IMR-90 (cell line): ENCODE results near the gene GRAMD2B. TPM values are rescaled to one million over a fixed set of nuclear protein-coding genes. Genes with fewer than 3 reads are reported as not detected.

Experiments
- ATAC-seq: fragments of 200-7000 bp; cut with Tn5 transposase; 2 replicates; pipeline ENCODE4 v1.9.1; 2020; ENCODE audit warnings: low read depth, mild to moderate bottlenecking, moderate library complexity
- BruUV-seq: library from RNA; stranded (reverse); fragments of 400-500 nt; replicated peaks from 2 replicates; lab custom pipeline; 2021; lab: Mats Ljungman, UMichigan
- CTCF ChIA-PET: fragments of 300-600 bp; formaldehyde crosslinking; extraction: SDS; loops from one replicate; lab custom pipeline; 2021; ENCODE audit warnings: antibody characterized with exemption; lab: Yijun Ruan, JAX
- POLR2A ChIA-PET: fragments of 300-600 bp; sonication (Branson Sonifier 250); formaldehyde crosslinking; loops from one replicate; lab custom pipeline; 2022; ENCODE audit warnings: antibody characterized with exemption; ENCODE audit not compliant: unreplicated experiment; lab: Charles Lee
- DNase-seq: peaks from one replicate; pipeline ENCODE4 v3.0.0; 2013
- H2AFZ ChIP-seq: replicated peaks from 2 replicates; pipeline ENCODE3; 2013; ENCODE audit warnings: low read length, mild to moderate bottlenecking; ENCODE audit not compliant: poor library complexity
- H2AK5ac ChIP-seq: 2 replicates; pipeline ENCODE4 v1.6.1; 2013; ENCODE audit warnings: low read depth, low read length, inconsistent platforms
- H2AK9ac ChIP-seq: replicated peaks from 2 replicates; pipeline ENCODE3; 2013; ENCODE audit warnings: mild to moderate bottlenecking, low read depth, low read length, moderate library complexity; ENCODE audit not compliant: poor library complexity
- H2BK120ac ChIP-seq: 2 replicates; pipeline ENCODE4 v1.6.1; 2013; ENCODE audit warnings: low read depth, low read length, inconsistent platforms
- H2BK15ac ChIP-seq: 3 replicates; pipeline ENCODE4 v1.6.1; 2013; ENCODE audit warnings: low read depth, low read length, inconsistent platforms
- H2BK20ac ChIP-seq: 2 replicates; pipeline ENCODE4 v1.6.1; 2013; ENCODE audit warnings: low read depth, mild to moderate bottlenecking, inconsistent platforms, low read length, moderate library complexity
- H2BK5ac ChIP-seq: 2 replicates; pipeline ENCODE4 v1.6.1; 2013; ENCODE audit warnings: mild to moderate bottlenecking, low read depth, low read length, inconsistent platforms; ENCODE audit not compliant: poor library complexity, severe bottlenecking
- H3K14ac ChIP-seq: replicated peaks from 2 replicates; pipeline ENCODE4 v1.6.1; 2013; ENCODE audit warnings: low read depth, low read length, inconsistent platforms
- H3K18ac ChIP-seq: 2 replicates; pipeline ENCODE4 v1.6.1; 2013; ENCODE audit warnings: low read depth, low read length, control low read depth
- H3K23ac ChIP-seq: 2 replicates; pipeline ENCODE4 v1.6.1; 2013; ENCODE audit warnings: low read depth, low read length, inconsistent platforms
- H3K27ac ChIP-seq: 2 replicates; pipeline ENCODE4 v1.5.1; 2013; ENCODE audit warnings: mild to moderate bottlenecking, control low read depth, low read length; ENCODE audit not compliant: insufficient read depth
- H3K27me3 ChIP-seq: 2 replicates; pipeline ENCODE4 v1.6.1; 2013; ENCODE audit warnings: low read length; ENCODE audit not compliant: control insufficient read depth, insufficient read depth
- H3K36me3 ChIP-seq: 2 replicates; pipeline ENCODE4 v1.6.1; 2013; ENCODE audit warnings: low read length, mixed read lengths; ENCODE audit not compliant: control insufficient read depth, insufficient read depth
- H3K4ac ChIP-seq: 2 replicates; pipeline ENCODE4 v1.6.1; 2013; ENCODE audit warnings: low read depth, low read length, inconsistent platforms
- H3K4me1 ChIP-seq: 2 replicates; pipeline ENCODE4 v1.6.1; 2013; ENCODE audit warnings: low read length, mixed read lengths; ENCODE audit not compliant: control insufficient read depth, insufficient read depth
- H3K4me2 ChIP-seq: 2 replicates; pipeline ENCODE4 v1.6.1; 2013; ENCODE audit warnings: low read depth, mild to moderate bottlenecking, control low read depth, low read length, moderate library complexity
- H3K4me3 ChIP-seq: 2 replicates; pipeline ENCODE4 v1.5.1; 2013; ENCODE audit warnings: low read depth, mild to moderate bottlenecking, control low read depth, low read length, moderate library complexity; ENCODE audit not compliant: insufficient read depth
- H3K56ac ChIP-seq: 2 replicates; pipeline ENCODE4 v1.6.1; 2013; ENCODE audit warnings: low read length, inconsistent platforms; ENCODE audit not compliant: insufficient read depth; ENCODE audit errors: extremely low read depth
- H3K79me1 ChIP-seq, 2 experiments: 2 replicates each; pipeline ENCODE4 v1.6.1; 2013; ENCODE audit warnings: low read length in 2 of 2, inconsistent platforms in 1 of 2, low read depth in 1 of 2
- H3K9ac ChIP-seq: 2 replicates; pipeline ENCODE4 v1.6.1; 2013; ENCODE audit warnings: low read depth, low read length, control low read depth
- H3K9me1 ChIP-seq: 2 replicates; pipeline ENCODE4 v1.6.1; 2013; ENCODE audit warnings: low read length, inconsistent platforms; ENCODE audit not compliant: insufficient read depth
- H3K9me3 ChIP-seq: 2 replicates; pipeline ENCODE4 v1.6.1; 2013; ENCODE audit warnings: low read length; ENCODE audit not compliant: control insufficient read depth, insufficient read depth
- H4K20me1 ChIP-seq: 2 replicates; pipeline ENCODE4 v1.6.1; 2013; ENCODE audit warnings: low read length, inconsistent platforms; ENCODE audit not compliant: insufficient read depth
- H4K5ac ChIP-seq: 2 replicates; pipeline ENCODE4 v1.6.1; 2013; ENCODE audit warnings: mild to moderate bottlenecking, low read depth, low read length, control low read depth
- H4K8ac ChIP-seq, 2 experiments: 2 replicates each; pipeline ENCODE4 v1.6.1; 2013; ENCODE audit warnings: low read depth in 2 of 2, low read length in 2 of 2, control low read depth in 1 of 2, inconsistent platforms in 1 of 2
- H4K91ac ChIP-seq: 2 replicates; pipeline ENCODE4 v1.6.1; 2013; ENCODE audit warnings: low read depth, low read length, inconsistent platforms; ENCODE audit not compliant: insufficient read depth
- BHLHE40 ChIP-seq: fragments of 150-350 bp; IDR thresholded peaks from 2 replicates; pipeline ENCODE4 v1.6.1; 2016; ENCODE audit warnings: mild to moderate bottlenecking, low read depth, low read length
- CEBPB ChIP-seq: IDR thresholded peaks from 2 replicates; pipeline ENCODE4 v1.6.1; 2012; ENCODE audit warnings: low read depth, low read length, improper control_type of control experiment
- CTCF ChIP-seq: conservative IDR thresholded peaks from 2 replicates; pipeline ENCODE4 v1.5.1; 2012; ENCODE audit warnings: mild to moderate bottlenecking, low read depth, low read length, improper control_type of control experiment
- ELK1 ChIP-seq: fragments of 150-350 bp; IDR thresholded peaks from 2 replicates; pipeline ENCODE4 v1.6.1; 2016; ENCODE audit warnings: low read depth, mild to moderate bottlenecking, low read length, moderate library complexity, borderline replicate concordance
- NFE2L2 ChIP-seq: fragments of 150-350 bp; IDR thresholded peaks from 2 replicates; pipeline ENCODE4 v1.6.1; 2016; ENCODE audit warnings: low read depth, mild to moderate bottlenecking, low read length
- POLR2A ChIP-seq: IDR thresholded peaks from 2 replicates; pipeline ENCODE4 v1.6.1; 2012; ENCODE audit warnings: mild to moderate bottlenecking, low read depth, low read length
- RAD21 ChIP-seq: IDR thresholded peaks from 2 replicates; pipeline ENCODE4 v1.6.1; 2012; ENCODE audit warnings: low read length, improper control_type of control experiment
- RCOR1 ChIP-seq: IDR thresholded peaks from 2 replicates; pipeline ENCODE4 v1.6.1; 2012; ENCODE audit warnings: mild to moderate bottlenecking, low read length, improper control_type of control experiment; ENCODE audit not compliant: insufficient replicate concordance
- USF2 ChIP-seq: fragments of 150-350 bp; IDR thresholded peaks from 2 replicates; pipeline ENCODE4 v1.6.1; 2017; ENCODE audit warnings: mild to moderate bottlenecking, antibody characterized with exemption, low read length, low read depth
- WGBS, 2 experiments: methylation state at CpG; one replicate each; pipeline versions ENCODE4 v1.1.5 to v1.1.7; 2013; ENCODE audit warnings: missing lambda C conversion rate in 2 of 2; ENCODE audit not compliant: insufficient read length in 1 of 2; ENCODE audit errors: extremely low coverage in 2 of 2; 5-methylcytosine and 5-hydroxymethylcytosine counted together
- dilution Hi-C: fragments of 300-500 bp; cut with HindIII; formaldehyde crosslinking; loops from one replicate; pipeline ENCODE4 v1.14.3; 2018; ENCODE audit warnings: low sequenced_read_pairs; ENCODE audit not compliant: unreplicated experiment
- in situ Hi-C: fragments of 300-500 bp; cut with MboI; formaldehyde crosslinking; loops from 3 replicates; pipeline ENCODE4 v1.14.3; 2019; ENCODE audit warnings: low sequenced_read_pairs, inconsistent platforms, mixed read lengths
- intact Hi-C: fragments of 100-400 bp; cut with micrococcal nuclease; formaldehyde crosslinking; loops from 2 replicates; pipeline ENCODE4 v1.10.0; 2022
- polyA plus RNA-seq, 3 experiments: library from polyadenylated mRNA; depleted of rRNA; stranded (reverse); fragments of >200 nt; gene quantifications; 2 replicates each; pipeline ENCODE4 v1.2.3, GENCODE V29; 2012; ENCODE audit warnings: low replicate concordance in 1 of 3
- total RNA-seq: library from RNA; depleted of rRNA; stranded (reverse); fragments of >200 nt; gene quantifications from 2 replicates; pipeline ENCODE4 v1.2.3, GENCODE V29; 2012

Gene GRAMD2B
- total and polyA plus RNA-seq, 2 of the 4 experiments (the other 2 are of a cell fraction), result 13.9 to 20.3 TPM

GRCh38 chr5:126464016-126464415, 40.8 kb downstream of the GRAMD2B start:
- Histone ChIP-seq H3K27me3 (no peaks in the 10 kb centered on the region), H2AFZ (no peak overlapping the region), H3K4ac (no peak overlapping the region), H3K56ac (no peak overlapping the region), H3K4me2 (no peak overlapping the region), H3K4me3 (no peak overlapping the region), H3K18ac (no peak overlapping the region), H3K9ac (no peak overlapping the region), H3K23ac (no peak overlapping the region), H2AK5ac (no peak overlapping the region), H2BK20ac (no peak overlapping the region), H3K27ac (no peak overlapping the region), H2BK120ac (no peak overlapping the region), H4K20me1 (no peaks in the 10 kb centered on the region; the same call in 1 of the 2 replicates), H3K36me3 (peaks cover 6% of the 10 kb centered on the region), H2BK5ac (no peak overlapping the region), H3K79me1 (peaks cover 19 to 31% of the 10 kb centered on the region in 2 experiments), H4K91ac (no peak overlapping the region), H4K5ac (no peak overlapping the region), H2AK9ac (no peak overlapping the region), H2BK15ac (no peak overlapping the region), H3K4me1 (no peaks in the 10 kb centered on the region), H3K9me1 (peaks cover 3% of the 10 kb centered on the region; the same call in 1 of the 2 replicates), H4K8ac (no peak overlapping the region), H3K9me3 (no peaks in the 10 kb centered on the region), H3K14ac (no peak overlapping the region)
- dilution Hi-C loops (no loop called here), in situ Hi-C loops (no loop called here), intact Hi-C loops (no loop called here)
- BruUV-seq, result no TSS peak
- WGBS, 2 experiments, result 100% methylated on average over 1 of the region's 2 CpGs; no CpG with 5 or more reads in 1 of the 2 experiments
- POLR2A ChIA-PET, result no interaction called here
- DNase-seq, result no peak
- ATAC-seq, result no peak
- TF ChIP-seq BHLHE40, result no peak
- TF ChIP-seq USF2, result no peak
- TF ChIP-seq RCOR1, result no peak
- no peak for TF ChIP-seq POLR2A
- TF ChIP-seq CEBPB, result no peak
- no peak for TF ChIP-seq RAD21
- TF ChIP-seq ELK1, result no peak
- TF ChIP-seq NFE2L2, result no peak
- TF ChIP-seq CTCF, result no peak
- CTCF ChIA-PET, result no interaction called here
